Stimulated activated memory B cell treated with anti-CD40 and anti-IgM and Interleukin-4, amounts not matched to agents 10 μg/mL and 1 μg/mL and 100 μg/mL, for 72 hours (primary cell): ENCODE data around the gene DNAJB1.

Experiments used
- ATAC-seq: fragments of 150-1000 bp; cut with Tn5 transposase; 2 replicates; pipeline ENCODE4 v1.10.0; 2021
- H3K27ac Mint-ChIP-seq: one replicate; pipeline ENCODE4 v1.8.0; 2022; ENCODE audit warnings: mild to moderate bottlenecking, mixed read lengths
- H3K27me3 Mint-ChIP-seq: one replicate; pipeline ENCODE4 v1.8.0; 2022; ENCODE audit warnings: mixed read lengths
- H3K36me3 Mint-ChIP-seq: one replicate; pipeline ENCODE4 v1.8.0; 2022; ENCODE audit warnings: mixed read lengths
- H3K4me1 Mint-ChIP-seq: one replicate; pipeline ENCODE4 v1.8.0; 2022; ENCODE audit warnings: mixed read lengths
- H3K4me3 Mint-ChIP-seq: one replicate; pipeline ENCODE4 v1.8.0; 2022; ENCODE audit warnings: mild to moderate bottlenecking, moderate library complexity, mixed read lengths
- H3K9me3 Mint-ChIP-seq: one replicate; pipeline ENCODE4 v1.8.0; 2022; ENCODE audit warnings: mixed read lengths

Gene DNAJB1

DNA sequence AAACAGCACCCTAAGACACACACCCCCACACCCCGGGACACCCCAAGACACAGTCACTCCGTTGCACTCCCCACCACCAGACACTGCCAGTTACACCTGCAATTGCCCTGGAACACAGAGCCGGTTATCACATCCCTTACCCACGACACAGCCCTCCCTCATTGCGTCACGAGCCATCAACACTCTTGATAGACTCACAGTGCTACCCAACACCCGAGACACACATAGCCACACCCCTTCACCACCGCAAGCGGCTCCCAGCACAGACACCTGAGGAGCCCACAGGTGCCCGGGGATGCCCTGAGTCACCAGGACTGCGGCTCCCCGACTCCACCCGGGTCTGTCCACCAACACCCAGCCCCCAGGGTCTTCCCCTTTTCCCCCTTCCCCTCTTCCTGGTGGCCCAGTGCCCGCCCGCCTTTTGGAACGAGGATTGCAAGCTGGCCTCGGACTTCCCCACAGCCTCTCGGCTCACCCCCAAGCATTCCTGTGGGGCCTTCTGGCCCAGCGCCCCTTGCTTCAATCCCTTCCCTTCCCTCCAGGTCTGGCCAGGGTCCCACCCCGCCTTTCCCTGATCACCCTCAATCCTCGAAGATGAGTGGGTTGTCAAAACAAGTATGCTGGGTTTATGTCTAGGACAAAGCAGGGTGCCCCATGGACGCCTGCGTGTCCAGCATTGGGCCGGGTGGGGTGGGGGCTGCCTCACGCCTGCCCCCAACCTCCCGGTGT, 41.4 kb downstream of the DNAJB1 start:
- ATAC-seq = no peak
- H3K4me3 Mint-ChIP-seq = no peak overlapping the region
- peaks cover 41% of the 10 kb centered on the region for H3K4me1 Mint-ChIP-seq
- peaks cover 52% of the 10 kb centered on the region for H3K27me3 Mint-ChIP-seq
- H3K27ac Mint-ChIP-seq = no peak overlapping the region
- no peaks in the 10 kb centered on the region for H3K9me3 Mint-ChIP-seq
- peaks cover 12% of the 10 kb centered on the region for H3K36me3 Mint-ChIP-seq

DNA sequence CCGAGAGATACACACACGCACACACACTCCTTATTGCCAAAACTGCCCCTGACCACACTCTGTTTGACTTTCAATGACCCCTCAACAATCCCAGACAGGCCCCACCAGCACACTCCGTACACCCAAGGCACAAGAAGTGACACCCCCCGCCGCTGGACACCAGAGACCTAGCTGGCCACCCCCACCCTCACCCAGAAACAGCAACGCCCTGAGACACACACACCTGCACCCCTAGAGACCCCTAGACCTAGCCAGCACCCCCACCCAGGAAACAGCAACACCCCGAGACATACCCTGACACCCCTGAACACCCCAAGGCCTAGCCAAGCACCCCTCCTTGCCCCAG, 41.9 kb downstream of the DNAJB1 start:
- H3K27me3 Mint-ChIP-seq = peaks cover 52% of the 10 kb centered on the region
- peaks cover 45% of the 10 kb centered on the region for H3K4me1 Mint-ChIP-seq
- no peak overlapping the region for H3K4me3 Mint-ChIP-seq
- ATAC-seq = no peak
- H3K9me3 Mint-ChIP-seq = no peaks in the 10 kb centered on the region
- peaks cover 16% of the 10 kb centered on the region for H3K36me3 Mint-ChIP-seq
- H3K27ac Mint-ChIP-seq = no peak overlapping the region

DNA sequence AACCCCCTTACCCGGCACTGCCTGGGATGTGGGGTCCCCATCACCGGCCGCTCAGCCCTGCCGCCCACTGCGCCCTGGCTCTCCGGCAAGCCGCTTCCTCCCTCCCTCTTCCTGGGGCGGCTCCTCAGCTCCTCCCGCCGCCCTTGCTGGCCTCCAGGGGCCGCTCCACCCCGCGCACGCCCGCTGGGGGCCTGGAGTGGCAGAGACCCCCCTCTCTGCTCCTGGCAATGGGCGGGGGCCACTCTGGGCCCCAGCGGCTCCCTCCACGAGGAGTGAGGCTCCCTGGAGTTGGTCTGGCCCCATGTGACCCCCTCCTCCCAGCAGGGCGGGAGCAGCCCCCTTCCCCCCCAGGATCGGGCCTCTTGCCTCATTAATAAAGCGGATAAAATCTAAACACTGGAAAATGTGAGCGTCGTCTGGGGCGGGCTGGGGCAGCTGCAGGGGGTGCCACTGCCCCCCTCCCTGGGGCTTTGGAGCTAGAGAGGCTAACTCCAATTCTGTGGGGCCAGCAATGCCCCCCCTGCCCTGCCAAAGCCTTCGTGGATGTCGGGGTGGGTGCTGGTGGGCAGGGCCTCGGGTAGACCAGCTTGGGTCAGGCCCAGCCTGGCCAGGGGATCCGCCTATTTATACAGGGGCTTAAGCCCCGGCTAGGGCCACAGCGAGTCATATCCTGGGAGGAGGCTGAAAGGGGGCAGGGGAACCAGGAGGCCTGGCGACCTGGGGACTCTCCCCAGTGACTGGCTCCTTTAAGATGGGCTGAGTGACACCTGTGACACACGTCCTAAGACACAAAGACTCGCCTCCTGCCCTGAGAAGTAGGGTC, 42.7 kb downstream of the DNAJB1 start, which contains the start of gene PTGER1:
Gene PTGER1 (minus strand): TSS at position 104 of the 823 bp plus-strand sequence. CDS start 1,034 bp downstream, outside the sequence.
- ATAC-seq = no peak
- Mint-ChIP-seq H3K4me3 (no peak within 1 kb of the TSS), H3K4me1 (peaks cover 40% of the 10 kb centered on the region)

DNA sequence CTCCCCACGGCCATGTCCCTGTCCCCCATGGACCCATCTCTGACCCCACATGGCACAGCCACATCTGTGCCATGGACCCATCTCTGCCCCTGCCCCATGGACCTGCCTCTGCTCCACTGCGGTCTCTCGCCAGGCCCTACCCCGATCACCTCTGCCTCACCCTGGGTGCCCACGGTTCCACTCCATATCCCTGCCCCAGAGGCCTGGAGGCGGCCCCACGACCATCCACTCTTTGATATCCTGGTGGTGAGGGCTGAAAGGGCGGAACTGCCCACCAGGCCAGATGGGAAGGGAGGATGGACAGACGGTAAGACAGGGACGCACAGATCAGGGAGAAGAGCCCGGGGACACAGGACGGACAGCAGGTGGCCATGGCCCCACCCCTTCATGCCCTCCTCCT, 43.4 kb downstream of the DNAJB1 start:
- Mint-ChIP-seq H3K27me3 (peaks cover 52% of the 10 kb centered on the region), H3K4me3 (no peak overlapping the region), H3K36me3 (peaks cover 29% of the 10 kb centered on the region), H3K4me1 (peaks cover 39% of the 10 kb centered on the region), H3K9me3 (no peaks in the 10 kb centered on the region), H3K27ac (no peak overlapping the region)
- ATAC-seq = no peak

More for the DNA sequence above, 42.7 kb downstream of the DNAJB1 start, which contains the start of gene PTGER1:
- H3K27me3 Mint-ChIP-seq = peaks cover 52% of the 10 kb centered on the region
- no peak within 1 kb of the TSS for H3K27ac Mint-ChIP-seq
- peaks cover 24% of the 10 kb centered on the region for H3K36me3 Mint-ChIP-seq
- H3K9me3 Mint-ChIP-seq = no peaks in the 10 kb centered on the region

DNA sequence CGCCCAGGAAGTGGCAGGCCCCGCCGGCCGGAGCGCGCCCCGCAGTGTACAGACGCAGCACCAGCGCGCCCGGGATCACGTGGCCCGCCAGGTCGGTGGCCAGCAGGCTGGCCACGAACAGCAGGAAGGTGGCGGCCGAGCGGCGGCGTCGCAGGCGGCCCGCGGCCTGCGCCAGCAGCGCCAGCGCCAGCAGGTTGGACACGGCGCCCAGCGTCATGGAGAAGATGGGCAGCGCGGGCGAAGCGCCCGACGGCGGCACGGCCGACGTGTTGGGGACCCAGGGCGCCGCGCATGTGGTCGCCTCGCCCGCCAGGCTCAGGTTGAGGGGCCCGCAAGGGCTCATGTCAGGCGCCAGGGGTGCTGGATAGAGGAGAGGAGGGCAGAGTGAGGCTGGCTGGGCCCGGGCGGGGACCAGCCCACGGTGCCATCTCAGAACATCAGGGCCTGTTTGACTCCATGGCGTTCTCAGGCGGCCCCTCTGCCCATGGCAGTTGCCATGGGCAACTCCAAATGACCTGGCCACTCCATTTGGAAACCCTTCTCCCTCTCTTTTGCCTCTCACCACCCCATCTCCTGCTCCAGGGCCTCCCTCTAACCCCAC, 44.1 kb downstream of the DNAJB1 start:
- ATAC-seq = no peak
- Mint-ChIP-seq H3K4me3 (no peak overlapping the region), H3K27me3 (peaks cover 52% of the 10 kb centered on the region), H3K27ac (no peak overlapping the region), H3K36me3 (peaks cover 36% of the 10 kb centered on the region), H3K9me3 (no peaks in the 10 kb centered on the region), H3K4me1 (peaks cover 39% of the 10 kb centered on the region)

DNA sequence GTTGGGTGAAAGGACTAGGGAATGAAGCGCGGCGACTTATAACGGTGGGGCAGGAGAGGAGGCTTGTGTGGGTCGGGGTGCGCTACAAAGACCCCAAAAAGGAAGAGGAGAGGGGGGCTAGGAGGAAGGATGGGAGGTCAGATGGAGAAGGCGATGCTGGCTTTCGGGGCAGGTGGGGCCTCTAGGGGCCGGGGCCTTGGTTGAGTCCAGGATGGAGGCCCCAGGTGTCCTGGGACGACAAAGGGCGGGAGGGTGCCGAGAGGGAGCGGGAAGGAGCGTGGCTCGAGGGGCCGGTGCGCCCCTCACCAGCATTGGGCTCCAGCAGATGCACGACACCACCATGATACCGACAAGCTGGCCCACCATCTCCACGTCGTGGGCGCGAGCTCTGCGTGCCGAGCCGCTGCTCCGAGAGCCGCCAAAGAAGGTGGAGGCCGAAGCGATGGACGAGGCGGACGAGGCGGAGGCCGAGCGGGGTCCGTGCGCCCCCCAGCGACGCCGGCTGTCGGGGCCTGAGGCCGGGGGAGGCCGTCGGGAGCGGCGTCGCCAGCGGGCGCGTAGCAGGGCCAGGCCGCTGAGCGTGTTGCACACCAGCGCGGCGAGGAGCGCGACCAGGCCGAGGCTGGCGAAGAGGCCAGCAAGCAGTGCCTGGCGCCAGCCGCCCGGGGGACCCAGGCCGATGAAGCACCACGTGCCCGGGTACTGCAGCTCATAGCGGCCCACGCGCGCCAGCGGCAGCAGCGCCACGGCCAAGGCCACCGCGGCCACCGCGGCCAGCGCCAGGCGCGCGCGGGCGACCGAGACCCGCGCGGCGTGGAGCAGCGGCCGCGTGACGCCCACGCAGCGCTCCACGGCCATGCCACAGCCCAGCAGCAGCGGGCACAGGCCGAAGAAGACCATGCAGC, 44.9 kb downstream of the DNAJB1 start:
- H3K36me3 Mint-ChIP-seq = peaks cover 44% of the 10 kb centered on the region
- H3K4me3 Mint-ChIP-seq = peak overlapping the region; percentile 57

DNA sequence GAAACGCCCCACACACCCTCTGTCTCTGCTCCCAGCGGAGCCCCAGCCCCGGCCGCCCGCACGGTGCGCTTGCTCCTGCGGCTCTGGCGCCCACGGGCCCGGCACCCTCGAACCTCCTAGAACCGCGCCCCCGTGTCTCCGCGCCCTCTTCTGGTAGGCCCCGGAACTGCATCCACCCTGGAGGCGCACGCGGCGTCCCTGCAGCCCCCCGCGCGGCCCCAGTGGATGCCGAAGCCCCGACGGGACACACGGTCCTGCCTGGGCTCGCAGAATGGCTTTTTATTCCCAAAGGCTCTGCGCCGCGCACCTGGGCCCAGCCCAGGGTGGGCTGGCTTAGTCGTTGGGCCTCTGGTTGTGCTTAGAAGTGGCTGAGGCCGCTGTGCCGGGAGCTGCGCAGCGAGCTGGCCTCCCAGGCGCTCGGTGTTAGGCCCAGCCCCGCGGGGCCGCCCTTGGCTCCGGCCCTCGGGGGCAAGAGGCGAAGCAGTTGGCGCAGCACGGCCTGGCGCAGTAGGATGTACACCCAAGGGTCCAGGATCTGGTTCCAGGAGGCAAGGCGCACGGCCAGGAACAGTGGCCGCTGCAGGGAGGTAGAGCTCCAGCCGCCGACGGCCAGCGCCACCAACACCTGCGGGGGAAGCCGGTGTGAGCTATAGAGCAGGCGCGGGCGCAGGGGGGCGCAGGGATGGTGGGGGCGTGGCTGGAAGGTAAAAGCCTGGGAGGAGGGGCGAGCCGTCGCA, 45.8 kb downstream of the DNAJB1 start:
- H3K9me3 Mint-ChIP-seq = no peaks in the 10 kb centered on the region
- H3K4me3 Mint-ChIP-seq = peak overlapping the region; percentile 57
- peak; percentile 68 for ATAC-seq

More for the DNA sequence above, 44.9 kb downstream of the DNAJB1 start:
- peaks cover 39% of the 10 kb centered on the region for H3K4me1 Mint-ChIP-seq
- H3K27ac Mint-ChIP-seq = peak overlapping the region; percentile 36
- H3K9me3 Mint-ChIP-seq = no peaks in the 10 kb centered on the region
- no peak for ATAC-seq
- H3K27me3 Mint-ChIP-seq = peaks cover 52% of the 10 kb centered on the region

DNA sequence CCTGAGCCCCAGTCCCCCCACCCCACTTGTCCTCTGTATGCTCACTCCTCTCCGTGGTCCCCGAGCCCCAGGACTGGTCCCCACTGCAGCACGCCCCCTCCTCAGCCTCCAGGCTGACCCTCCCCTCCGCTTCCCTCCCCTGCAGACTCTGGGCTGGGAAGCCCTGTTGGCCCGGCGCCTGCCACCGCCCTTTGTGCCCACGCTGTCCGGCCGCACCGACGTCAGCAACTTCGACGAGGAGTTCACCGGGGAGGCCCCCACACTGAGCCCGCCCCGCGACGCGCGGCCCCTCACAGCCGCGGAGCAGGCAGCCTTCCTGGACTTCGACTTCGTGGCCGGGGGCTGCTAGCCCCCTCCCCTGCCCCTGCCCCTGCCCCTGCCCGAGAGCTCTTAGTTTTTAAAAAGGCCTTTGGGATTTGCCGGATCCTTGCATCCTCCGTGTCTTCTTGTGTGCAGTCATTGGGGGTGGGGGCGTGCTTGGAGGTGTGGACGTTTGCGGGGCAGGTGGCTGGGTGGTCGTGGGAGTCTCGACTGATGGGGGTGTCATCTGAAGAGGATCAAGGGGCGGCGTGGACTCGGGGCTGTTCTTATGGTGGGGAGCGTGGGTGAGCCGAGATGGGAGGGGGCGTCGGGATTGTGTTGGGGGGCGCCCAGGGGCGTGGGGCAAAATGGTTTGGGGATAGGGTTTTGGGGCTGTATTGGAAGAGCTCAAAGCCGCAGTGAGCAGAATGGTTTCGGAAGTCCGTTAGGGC, 46.6 kb downstream of the DNAJB1 start:
- Mint-ChIP-seq H3K4me3 (no peak overlapping the region), H3K36me3 (peaks cover 53% of the 10 kb centered on the region), H3K9me3 (no peaks in the 10 kb centered on the region), H3K4me1 (peaks cover 39% of the 10 kb centered on the region), H3K27ac (no peak overlapping the region), H3K27me3 (peaks cover 41% of the 10 kb centered on the region)
- ATAC-seq = no peak

More for the DNA sequence above, 45.8 kb downstream of the DNAJB1 start:
- Mint-ChIP-seq H3K27ac (peak overlapping the region; percentile 36), H3K27me3 (peaks cover 49% of the 10 kb centered on the region), H3K4me1 (peaks cover 39% of the 10 kb centered on the region), H3K36me3 (peaks cover 48% of the 10 kb centered on the region)

DNA sequence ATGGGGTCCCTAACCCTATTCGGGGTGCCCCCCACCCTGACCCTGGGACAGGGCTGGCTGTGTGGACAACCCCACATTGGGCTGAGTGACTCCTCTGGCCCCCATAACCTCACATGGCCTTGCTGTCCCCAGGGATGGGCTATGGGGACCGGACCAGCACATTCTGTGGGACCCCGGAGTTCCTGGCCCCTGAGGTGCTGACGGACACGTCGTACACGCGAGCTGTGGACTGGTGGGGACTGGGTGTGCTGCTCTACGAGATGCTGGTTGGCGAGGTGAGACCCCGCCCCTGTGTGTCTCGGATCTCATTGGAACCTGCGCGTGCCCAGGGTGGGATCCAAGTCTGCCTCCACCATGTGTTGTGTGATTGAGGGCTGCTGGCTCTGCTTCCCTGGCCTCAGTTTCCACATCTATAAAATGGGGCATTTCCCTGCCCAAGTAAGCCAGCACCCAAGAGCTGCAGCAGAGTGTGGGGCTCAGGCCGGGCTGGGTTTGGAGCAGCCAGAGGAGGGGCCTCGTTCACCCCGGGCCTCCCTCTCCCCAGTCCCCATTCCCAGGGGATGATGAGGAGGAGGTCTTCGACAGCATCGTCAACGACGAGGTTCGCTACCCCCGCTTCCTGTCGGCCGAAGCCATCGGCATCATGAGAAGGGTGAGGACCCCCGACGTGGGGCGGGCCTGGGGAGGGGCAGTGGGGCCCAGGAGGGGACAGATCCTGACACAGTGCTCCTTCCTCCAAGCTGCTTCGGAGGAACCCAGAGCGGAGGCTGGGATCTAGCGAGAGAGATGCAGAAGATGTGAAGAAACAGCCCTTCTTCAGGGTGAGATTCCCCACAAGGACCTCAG, 47.9 kb downstream of the DNAJB1 start:
- peaks cover 27% of the 10 kb centered on the region for H3K4me1 Mint-ChIP-seq
- H3K36me3 Mint-ChIP-seq = peaks cover 59% of the 10 kb centered on the region
- no peaks in the 10 kb centered on the region for H3K9me3 Mint-ChIP-seq
- no peak for ATAC-seq
- H3K27me3 Mint-ChIP-seq = peaks cover 28% of the 10 kb centered on the region
- no peak overlapping the region for H3K4me3 Mint-ChIP-seq
- H3K27ac Mint-ChIP-seq = no peak overlapping the region

DNA sequence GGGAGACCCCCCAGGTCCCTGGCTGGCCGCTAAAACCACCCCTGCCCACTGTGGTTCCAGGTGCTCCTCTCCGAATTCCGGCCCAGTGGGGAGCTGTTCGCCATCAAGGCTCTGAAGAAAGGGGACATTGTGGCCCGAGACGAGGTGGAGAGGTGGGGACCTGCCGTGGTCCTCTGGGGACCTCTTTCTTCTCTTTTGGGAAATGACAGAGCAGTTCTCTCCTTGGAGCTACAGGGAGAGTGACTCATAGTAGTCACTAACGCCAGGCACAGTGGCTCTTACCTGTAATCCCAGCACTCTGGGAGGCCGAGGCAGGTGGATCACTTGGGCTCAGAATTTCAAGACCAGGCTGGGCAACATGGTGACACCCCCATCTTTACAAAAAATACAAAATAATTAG, 50.4 kb downstream of the DNAJB1 start:
- Mint-ChIP-seq H3K36me3 (peaks cover 78% of the 10 kb centered on the region), H3K27me3 (peaks cover 7% of the 10 kb centered on the region), H3K27ac (no peak overlapping the region), H3K4me3 (no peak overlapping the region), H3K9me3 (no peaks in the 10 kb centered on the region), H3K4me1 (peaks cover 14% of the 10 kb centered on the region)
- ATAC-seq = no peak

DNA sequence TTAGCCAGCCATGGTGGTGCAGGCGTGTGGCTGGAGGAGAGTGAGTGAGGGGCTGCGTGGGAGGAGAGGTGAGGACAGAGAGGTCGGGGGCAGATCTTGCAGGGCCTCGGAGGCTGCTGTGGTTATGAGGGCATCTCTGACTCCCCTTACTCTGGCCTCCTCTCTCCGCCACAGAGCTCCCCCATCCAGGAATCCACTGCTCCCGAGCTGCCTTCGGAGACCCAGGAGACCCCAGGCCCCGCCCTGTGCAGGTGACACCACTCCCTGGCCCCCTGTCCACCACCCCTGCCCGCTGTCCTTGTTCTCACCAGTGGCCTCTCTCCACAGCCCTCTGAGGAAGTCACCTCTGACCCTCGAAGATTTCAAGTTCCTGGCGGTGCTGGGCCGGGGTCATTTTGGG, 50.8 kb downstream of the DNAJB1 start:
- no peak overlapping the region for H3K27ac Mint-ChIP-seq

More for the DNA sequence above, 50.8 kb downstream of the DNAJB1 start:
- no peaks in the 10 kb centered on the region for H3K9me3 Mint-ChIP-seq
- H3K4me3 Mint-ChIP-seq = no peak overlapping the region
- peaks cover 2% of the 10 kb centered on the region for H3K27me3 Mint-ChIP-seq
- peaks cover 78% of the 10 kb centered on the region for H3K36me3 Mint-ChIP-seq
- ATAC-seq = no peak
- H3K4me1 Mint-ChIP-seq = peaks cover 10% of the 10 kb centered on the region
